Neural progenitor cell (in vitro differentiated cells): Measurements from ENCODE around the gene KRTAP1-1.

Experiments used
- CTCF ChIP-seq: fragments of 200-600 bp; sonication (generic); IDR thresholded peaks from 2 replicates; pipeline ENCODE4 v1.5.1; 2017; ENCODE audit warnings: antibody characterized with exemption, mild to moderate bottlenecking
- EZH2 ChIP-seq: fragments of 200-600 bp; sonication (generic); IDR thresholded peaks from 2 replicates; pipeline ENCODE4 v1.6.1; 2017; ENCODE audit warnings: antibody characterized with exemption, mild to moderate bottlenecking, moderate library complexity

GRCh38 chr17:40995116-40995515, 46.1 kb downstream of the KRTAP1-1 start:
- TF ChIP-seq CTCF (no peak), EZH2 (no peak)
